Sigmoid colon (tissue), 4 donors: ENCODE measurements around the gene KRTAP20-1.

Experiments
- CTCF ChIP-seq, 4 experiments: fragments of 450-650 bp in 3 of 4; fragments of 200-600 bp in 1 of 4; IDR thresholded peaks; one replicate each; pipeline ENCODE4 v1.5.1; 2016 to 2019; ENCODE audit warnings: antibody characterized with exemption in 4 of 4, mild to moderate bottlenecking in 3 of 4, moderate library complexity in 2 of 4
- EP300 ChIP-seq, 4 donors: sonication (generic); formaldehyde crosslinking; IDR thresholded peaks; one replicate each; pipeline ENCODE4 v1.6.1; 2017; ENCODE audit warnings: antibody characterized with exemption in 4 of 4
- POLR2A ChIP-seq, 2 donors: fragments of 450-650 bp; IDR thresholded peaks; one replicate each; pipeline ENCODE4 v1.6.1; 2016; ENCODE audit warnings: antibody characterized with exemption in 2 of 2, mild to moderate bottlenecking in 2 of 2, moderate library complexity in 2 of 2

GRCh38 chr21:30634906-30635305 is 18.7 kb downstream of the KRTAP20-1 start, which contains the start of gene KRTAP20-2:
- TF ChIP-seq CTCF (IDR thresholded peaks at IDR 0.05) (no peak), POLR2A (IDR thresholded peaks at IDR 0.05) (no peak), EP300 (IDR thresholded peaks at IDR 0.05) (no peak)
